Liver (tissue), 9 donors: ENCODE data around the gene PPP2R2C. TPM values are rescaled to one million over a fixed set of nuclear protein-coding genes. Genes with fewer than 3 reads are reported as not detected.

Source experiments
- DNase-seq: peaks from one replicate; pipeline ENCODE4 v3.0.0-alpha.2; 2017; ENCODE audit warnings: low spot score
- H3K27ac ChIP-seq, 2 donors: one replicate each; pipeline ENCODE4 v1.7.0; 2013; ENCODE audit warnings: inconsistent platforms in 2 of 2, low read length in 2 of 2, control low read depth in 1 of 2, low read depth in 1 of 2, mild to moderate bottlenecking in 1 of 2
- H3K27me3 ChIP-seq, 4 donors: one replicate each; pipeline versions ENCODE4 v1.6.1 to v1.7.0; 2013; ENCODE audit warnings: low read length in 3 of 4, inconsistent platforms in 1 of 4, mild to moderate bottlenecking in 1 of 4, moderate library complexity in 1 of 4; ENCODE audit not compliant: control insufficient read depth in 4 of 4, insufficient read depth in 4 of 4
- H3K36me3 ChIP-seq, 4 donors: one replicate each; pipeline versions ENCODE4 v1.6.1 to v1.7.0; 2013; ENCODE audit warnings: low read length in 3 of 4, mild to moderate bottlenecking in 3 of 4, low read depth in 1 of 4, moderate library complexity in 1 of 4; ENCODE audit not compliant: control insufficient read depth in 4 of 4, insufficient read depth in 3 of 4
- H3K4me1 ChIP-seq, 4 donors: one replicate each; pipeline versions ENCODE4 v1.6.1 to v1.7.0; 2013; ENCODE audit warnings: low read length in 3 of 4, mild to moderate bottlenecking in 3 of 4, moderate library complexity in 1 of 4; ENCODE audit not compliant: control insufficient read depth in 4 of 4, insufficient read depth in 4 of 4
- H3K4me3 ChIP-seq, 3 donors: one replicate each; pipeline versions ENCODE4 v1.6.1 to v1.7.0; 2013; ENCODE audit warnings: low read length in 3 of 3, control low read depth in 1 of 3, low read depth in 1 of 3, mild to moderate bottlenecking in 1 of 3
- H3K9ac ChIP-seq, 2 donors: one replicate each; pipeline ENCODE4 v1.7.0; 2013; ENCODE audit warnings: low read length in 2 of 2, mild to moderate bottlenecking in 2 of 2, moderate library complexity in 2 of 2, control low read depth in 1 of 2, low read depth in 1 of 2
- H3K9me3 ChIP-seq, 4 donors: one replicate each; pipeline versions ENCODE4 v1.6.1 to v1.7.0; 2013; ENCODE audit warnings: low read length in 3 of 4; ENCODE audit not compliant: control insufficient read depth in 4 of 4
- CTCF ChIP-seq: fragments of 150-350 bp; IDR thresholded peaks from 2 replicates; pipeline ENCODE4 v1.5.1; 2017; ENCODE audit warnings: improper control_type of control experiment, low read depth, low read length; ENCODE audit not compliant: missing input control
- EGR1 ChIP-seq, 2 donors: IDR thresholded peaks; 2 replicates each; pipeline ENCODE4 v1.6.1; 2016 to 2018; ENCODE audit warnings: antibody characterized with exemption in 2 of 2, low read depth in 2 of 2
- FOXA1 ChIP-seq: IDR thresholded peaks from 2 replicates; pipeline ENCODE4 v1.6.1; 2016; ENCODE audit warnings: antibody characterized with exemption
- FOXA2 ChIP-seq: IDR thresholded peaks from 2 replicates; pipeline ENCODE4 v1.6.1; 2016; ENCODE audit warnings: antibody characterized with exemption
- GABPA ChIP-seq, 2 donors: IDR thresholded peaks in 1 of 2; conservative IDR thresholded peaks in 1 of 2; 2 replicates each; pipeline ENCODE4 v1.6.1; 2016; ENCODE audit warnings: antibody characterized with exemption in 2 of 2, mild to moderate bottlenecking in 1 of 2, moderate library complexity in 1 of 2
- HNF4A ChIP-seq, 2 donors: conservative IDR thresholded peaks; 2 replicates each; pipeline ENCODE4 v1.6.1; 2016; ENCODE audit warnings: antibody characterized with exemption in 2 of 2, mild to moderate bottlenecking in 2 of 2
- HNF4G ChIP-seq: IDR thresholded peaks from 2 replicates; pipeline ENCODE4 v1.6.1; 2016; ENCODE audit warnings: antibody characterized with exemption
- JUND ChIP-seq, 2 donors: IDR thresholded peaks; 2 replicates each; pipeline ENCODE4 v1.6.1; 2016; ENCODE audit warnings: antibody characterized with exemption in 2 of 2
- MAX ChIP-seq: IDR thresholded peaks from 2 replicates; pipeline ENCODE4 v1.6.1; 2016; ENCODE audit warnings: antibody characterized with exemption
- NR2F2 ChIP-seq: IDR thresholded peaks from 2 replicates; pipeline ENCODE4 v1.6.1; 2016; ENCODE audit warnings: antibody characterized with exemption
- RAD21 ChIP-seq, 2 donors: IDR thresholded peaks; 2 replicates each; pipeline ENCODE4 v1.6.1; 2016; ENCODE audit warnings: antibody characterized with exemption in 2 of 2, mild to moderate bottlenecking in 2 of 2
- RXRA ChIP-seq, 2 donors: IDR thresholded peaks; 2 replicates each; pipeline ENCODE4 v1.6.1; 2017 to 2018; ENCODE audit warnings: antibody characterized with exemption in 2 of 2, mild to moderate bottlenecking in 1 of 2
- SP1 ChIP-seq: IDR thresholded peaks from 2 replicates; pipeline ENCODE4 v1.6.1; 2018; ENCODE audit warnings: antibody characterized with exemption, mild to moderate bottlenecking
- TAF1 ChIP-seq: conservative IDR thresholded peaks from 2 replicates; pipeline ENCODE4 v1.6.1; 2016; ENCODE audit warnings: antibody characterized with exemption, mild to moderate bottlenecking
- YY1 ChIP-seq: IDR thresholded peaks from 2 replicates; pipeline ENCODE4 v1.6.1; 2016; ENCODE audit warnings: antibody characterized with exemption, mild to moderate bottlenecking
- ZBTB33 ChIP-seq: IDR thresholded peaks from 2 replicates; pipeline ENCODE4 v1.6.1; 2016; ENCODE audit warnings: antibody characterized with exemption
- WGBS: extraction: QIAGEN DNeasy Blood & Tissue Kit; methylation state at CpG from one replicate; pipeline ENCODE4 v1.1.7; 2013; 5-methylcytosine and 5-hydroxymethylcytosine counted together
- polyA plus RNA-seq, 2 donors: library from polyadenylated mRNA; stranded (reverse) in 1 of 2; unstranded in 1 of 2; fragments of 200-250 nt in 1 of 2; fragments of >200 nt in 1 of 2; fragmentation: Nextera tagmentation in 1 of 2; extraction: Ambion mirVana in 1 of 2; gene quantifications; one replicate each; pipeline versions ENCODE4 v1.2.1 to v1.2.3, GENCODE V29; 2013 to 2015
- total RNA-seq, 2 donors: library from RNA; depleted of rRNA; stranded (reverse); fragments of >200 nt; gene quantifications; one replicate each; pipeline ENCODE4 v1.2.3, GENCODE V29; 2014
- TF ChIP-seq, protein P1 (sequence below): IDR thresholded peaks from 2 replicates; pipeline ENCODE4 v1.6.1; 2016; ENCODE audit warnings: antibody characterized with exemption
- TF ChIP-seq, protein P2 (sequence below): IDR thresholded peaks from 2 replicates; pipeline ENCODE4 v1.6.1; 2016; ENCODE audit warnings: antibody characterized with exemption, mild to moderate bottlenecking
- donor health status: healthy.
- donor health status: healthy.
- donor health status: healthy.
- donor health status: healthy.
- donor health status: healthy.

Gene PPP2R2C
- total and polyA plus RNA-seq, 4 donors, result under 0.01 to 0.01 TPM; not detected in 2

- TF ChIP-seq, protein P1, sequence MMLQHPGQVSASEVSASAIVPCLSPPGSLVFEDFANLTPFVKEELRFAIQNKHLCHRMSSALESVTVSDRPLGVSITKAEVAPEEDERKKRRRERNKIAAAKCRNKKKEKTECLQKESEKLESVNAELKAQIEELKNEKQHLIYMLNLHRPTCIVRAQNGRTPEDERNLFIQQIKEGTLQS, result no peak
- TF ChIP-seq ZBTB33, result no peak
Observed at GRCh38 chr4:6441202-6441582, 31.2 kb downstream of the PPP2R2C start (continued).

DNA sequence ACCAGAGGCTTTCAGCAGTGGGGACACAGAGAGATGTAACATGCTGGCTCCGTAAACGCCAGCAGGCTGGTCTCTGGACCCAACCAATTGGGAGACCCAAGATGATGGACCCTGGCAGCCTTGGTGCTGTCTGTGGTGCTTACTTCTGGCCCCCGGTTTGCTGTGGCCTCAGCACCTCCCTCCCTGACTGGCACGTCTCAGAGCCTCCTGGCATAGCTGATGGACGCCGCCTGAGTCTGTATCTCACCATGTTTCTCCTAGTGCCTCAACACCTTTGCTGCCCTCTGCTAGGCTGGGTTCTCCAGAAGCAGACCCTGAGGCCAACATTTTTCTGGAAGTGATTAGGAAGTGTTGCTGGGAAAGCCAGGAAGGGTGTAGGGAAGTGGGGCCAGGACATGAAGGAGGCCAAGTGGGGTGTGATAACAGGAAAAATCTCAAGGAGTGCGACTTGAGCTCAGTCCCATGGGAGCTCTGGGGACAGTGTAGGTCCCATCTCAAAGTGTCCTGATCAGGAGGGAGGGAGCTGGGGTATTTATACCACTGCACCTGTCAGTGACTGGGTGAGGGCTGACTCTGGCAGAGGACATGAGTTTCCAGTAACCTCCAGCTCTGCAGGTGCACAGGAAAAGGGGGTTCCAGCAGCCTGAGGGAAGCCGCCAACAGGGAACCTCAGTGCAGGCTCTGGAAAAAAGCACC lies 31.8 kb downstream of the PPP2R2C start:
- H3K9me3 ChIP-seq, result peaks cover 0 to 4% (median under 1%) of the 10 kb centered on the region in 4 donors
- H3K36me3 ChIP-seq, result no peaks in the 10 kb centered on the region
- no peak overlapping the region for H3K27ac ChIP-seq
- TF ChIP-seq HNF4G (no peak), CTCF (no peak), JUND (IDR thresholded peaks at IDR 0.05) (no peak), ZBTB33 (no peak), HNF4A (conservative IDR thresholded peaks at IDR 0.05) (no peak), MAX (no peak), NR2F2 (no peak), EGR1 (IDR thresholded peaks at IDR 0.05; ENCODE audit: low read depth in 2 of 2) (no peak), FOXA2 (no peak), FOXA1 (no peak), GABPA (IDR thresholded peaks at IDR 0.05 in 1 of 2, conservative IDR thresholded peaks at IDR 0.05 in 1 of 2) (no peak), RXRA (IDR thresholded peaks at IDR 0.05) (no peak), TAF1 (no peak), YY1 (no peak), SP1 (no peak), RAD21 (IDR thresholded peaks at IDR 0.05) (no peak)
- TF ChIP-seq, protein P1, result no peak
- TF ChIP-seq, protein P2, sequence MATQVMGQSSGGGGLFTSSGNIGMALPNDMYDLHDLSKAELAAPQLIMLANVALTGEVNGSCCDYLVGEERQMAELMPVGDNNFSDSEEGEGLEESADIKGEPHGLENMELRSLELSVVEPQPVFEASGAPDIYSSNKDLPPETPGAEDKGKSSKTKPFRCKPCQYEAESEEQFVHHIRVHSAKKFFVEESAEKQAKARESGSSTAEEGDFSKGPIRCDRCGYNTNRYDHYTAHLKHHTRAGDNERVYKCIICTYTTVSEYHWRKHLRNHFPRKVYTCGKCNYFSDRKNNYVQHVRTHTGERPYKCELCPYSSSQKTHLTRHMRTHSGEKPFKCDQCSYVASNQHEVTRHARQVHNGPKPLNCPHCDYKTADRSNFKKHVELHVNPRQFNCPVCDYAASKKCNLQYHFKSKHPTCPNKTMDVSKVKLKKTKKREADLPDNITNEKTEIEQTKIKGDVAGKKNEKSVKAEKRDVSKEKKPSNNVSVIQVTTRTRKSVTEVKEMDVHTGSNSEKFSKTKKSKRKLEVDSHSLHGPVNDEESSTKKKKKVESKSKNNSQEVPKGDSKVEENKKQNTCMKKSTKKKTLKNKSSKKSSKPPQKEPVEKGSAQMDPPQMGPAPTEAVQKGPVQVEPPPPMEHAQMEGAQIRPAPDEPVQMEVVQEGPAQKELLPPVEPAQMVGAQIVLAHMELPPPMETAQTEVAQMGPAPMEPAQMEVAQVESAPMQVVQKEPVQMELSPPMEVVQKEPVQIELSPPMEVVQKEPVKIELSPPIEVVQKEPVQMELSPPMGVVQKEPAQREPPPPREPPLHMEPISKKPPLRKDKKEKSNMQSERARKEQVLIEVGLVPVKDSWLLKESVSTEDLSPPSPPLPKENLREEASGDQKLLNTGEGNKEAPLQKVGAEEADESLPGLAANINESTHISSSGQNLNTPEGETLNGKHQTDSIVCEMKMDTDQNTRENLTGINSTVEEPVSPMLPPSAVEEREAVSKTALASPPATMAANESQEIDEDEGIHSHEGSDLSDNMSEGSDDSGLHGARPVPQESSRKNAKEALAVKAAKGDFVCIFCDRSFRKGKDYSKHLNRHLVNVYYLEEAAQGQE, result no peak
- 50% methylated on average over 8 of the region's 8 CpGs for WGBS
- no peaks in the 10 kb centered on the region for H3K4me1 ChIP-seq
- H3K4me3 ChIP-seq, result no peak overlapping the region
- no peak for DNase-seq
- H3K27me3 ChIP-seq, result peaks cover 0 to 5% (median 0%) of the 10 kb centered on the region in 4 donors
- no peak overlapping the region for H3K9ac ChIP-seq
